Measurements from ENCODE around the gene SLC17A7.

SLC17A7 gene

DNA sequence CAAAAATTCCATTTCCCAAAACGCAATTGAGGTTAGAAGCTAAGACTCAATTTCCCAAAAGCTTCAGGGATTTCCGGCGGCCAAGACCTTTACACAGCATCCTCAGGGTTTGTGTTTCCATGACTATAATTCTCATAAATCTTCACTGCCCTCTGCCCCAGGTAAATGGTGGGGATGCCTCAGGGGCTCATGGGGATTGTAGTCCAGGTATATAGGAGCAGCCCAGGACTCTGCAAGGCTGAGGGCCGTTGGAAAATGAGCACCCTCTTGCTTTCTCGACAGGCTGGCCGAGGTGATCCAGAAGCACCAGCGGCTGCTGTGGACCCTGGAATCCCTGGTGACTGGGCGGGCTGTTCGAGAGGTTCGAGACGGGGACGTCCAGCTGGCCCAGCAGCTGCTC lies 18.1 kb upstream of the SLC17A7 start:
- Histone ChIP-seq H3K27me3 (ENCODE audit: control insufficient read depth in 1 of 2, insufficient read depth in 1 of 2, low read length in 2 of 2) (no peaks in the 10 kb centered on the region), H4K8ac (ENCODE audit: low read length) (no peak overlapping the region), H2AK5ac (ENCODE audit: low read length, severe bottlenecking) (no peak overlapping the region), H3K14ac (ENCODE audit: low read length in 2 of 2) (no peak overlapping the region), H2BK15ac (ENCODE audit: low read depth, poor library complexity, severe bottlenecking) (no peak overlapping the region), H3K79me1 (replicated peaks; ENCODE audit: low read length, poor library complexity, severe bottlenecking) (peaks cover 17% of the 10 kb centered on the region), H3K23ac (ENCODE audit: low read length in 2 of 2) (no peak overlapping the region), H3K18ac (ENCODE audit: low read depth in 1 of 2, low read length in 2 of 2) (no peak overlapping the region), H2BK5ac (ENCODE audit: low read depth, low read length, poor library complexity, severe bottlenecking) (no peak overlapping the region), H3K4me3 (ENCODE audit: insufficient read depth in 1 of 2, low read depth in 1 of 2, low read length in 2 of 2) (no peak overlapping the region), H2BK120ac (ENCODE audit: low read depth, low read length) (no peak overlapping the region), H2BK12ac (ENCODE audit: low read length in 2 of 2) (no peak overlapping the region), H3K4me2 (ENCODE audit: low read length, poor library complexity, severe bottlenecking) (no peak overlapping the region), H3K4me1 (ENCODE audit: control insufficient read depth, insufficient read depth, low read depth, low read length) (peaks cover 1% of the 10 kb centered on the region), H3K9me3 (ENCODE audit: control insufficient read depth, low read length) (no peaks in the 10 kb centered on the region), H3K27ac (ENCODE audit: low read length, poor library complexity, severe bottlenecking) (no peak overlapping the region), H4K91ac (ENCODE audit: low read length) (peak overlapping the region; percentile 68), H3K36me3 (ENCODE audit: control insufficient read depth in 1 of 2, insufficient read depth in 2 of 2, low read depth in 1 of 2, low read length in 2 of 2) (peaks cover 3 to 30% of the 10 kb centered on the region in 2 experiments), H3K4ac (ENCODE audit: low read depth in 1 of 2, low read length in 2 of 2) (no peak overlapping the region), H2AFZ (ENCODE audit: low read depth, low read length) (no peak overlapping the region), H3K9ac (ENCODE audit: low read length) (no peak overlapping the region)
- 96% methylated on average over 10 of the region's 12 CpGs for WGBS
- no peak for DNase-seq

DNA sequence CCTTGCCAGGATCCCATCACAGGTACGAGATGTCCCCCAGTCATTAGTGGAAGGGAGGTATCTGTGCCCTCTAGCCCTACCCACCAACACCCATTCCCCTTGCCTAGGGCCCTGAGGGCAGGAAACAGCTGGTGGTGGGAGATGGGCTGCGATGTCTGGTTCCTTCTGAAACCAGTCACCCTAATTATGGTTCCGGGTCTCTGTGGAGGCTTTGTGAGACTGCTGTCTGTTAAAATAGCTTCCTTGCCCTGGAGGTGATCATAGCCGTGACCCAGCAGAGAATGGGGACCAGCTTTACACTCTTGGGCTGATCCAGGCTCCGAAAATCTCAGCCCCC lies 17.2 kb upstream of the SLC17A7 start:
- no peaks in the 10 kb centered on the region for H3K27me3 ChIP-seq (ENCODE audit: control insufficient read depth in 1 of 2, insufficient read depth in 1 of 2, low read length in 2 of 2)
- peaks cover 6% of the 10 kb centered on the region for H3K4me1 ChIP-seq (ENCODE audit: control insufficient read depth, insufficient read depth, low read depth, low read length)
- H2AFZ ChIP-seq (ENCODE audit: low read depth, low read length) = no peak overlapping the region
- peak overlapping the region; percentile 76 for H3K9ac ChIP-seq (ENCODE audit: low read length)
- WGBS = 98% methylated on average over 5 of the region's 5 CpGs
- no peak overlapping the region for H3K4me3 ChIP-seq (ENCODE audit: insufficient read depth in 1 of 2, low read depth in 1 of 2, low read length in 2 of 2)
- no peak overlapping the region for H4K8ac ChIP-seq (ENCODE audit: low read length)
- H3K23ac ChIP-seq (ENCODE audit: low read length in 2 of 2) = no peak overlapping the region
- H2BK12ac ChIP-seq (ENCODE audit: low read length in 2 of 2) = no peak overlapping the region
- H2BK15ac ChIP-seq (ENCODE audit: low read depth, poor library complexity, severe bottlenecking) = no peak overlapping the region
- H3K4ac ChIP-seq (ENCODE audit: low read depth in 1 of 2, low read length in 2 of 2) = no peak overlapping the region
- no peak for DNase-seq
- no peak overlapping the region for H2BK5ac ChIP-seq (ENCODE audit: low read depth, low read length, poor library complexity, severe bottlenecking)
- H3K79me1 ChIP-seq (replicated peaks; ENCODE audit: low read length, poor library complexity, severe bottlenecking) = peaks cover 24% of the 10 kb centered on the region
- H3K4me2 ChIP-seq (ENCODE audit: low read length, poor library complexity, severe bottlenecking) = no peak overlapping the region
- no peak overlapping the region for H3K14ac ChIP-seq (ENCODE audit: low read length in 2 of 2)
- no peak overlapping the region for H2AK5ac ChIP-seq (ENCODE audit: low read length, severe bottlenecking)
- no peaks in the 10 kb centered on the region for H3K9me3 ChIP-seq (ENCODE audit: control insufficient read depth, low read length)
- no peak overlapping the region for H3K27ac ChIP-seq (ENCODE audit: low read length, poor library complexity, severe bottlenecking)
- H3K18ac ChIP-seq (ENCODE audit: low read depth in 1 of 2, low read length in 2 of 2) = no peak overlapping the region
- H3K36me3 ChIP-seq (ENCODE audit: control insufficient read depth in 1 of 2, insufficient read depth in 2 of 2, low read depth in 1 of 2, low read length in 2 of 2) = peaks cover 3 to 22% of the 10 kb centered on the region in 2 experiments
- H2BK120ac ChIP-seq (ENCODE audit: low read depth, low read length) = no peak overlapping the region
- H4K91ac ChIP-seq (ENCODE audit: low read length) = no peak overlapping the region

DNA sequence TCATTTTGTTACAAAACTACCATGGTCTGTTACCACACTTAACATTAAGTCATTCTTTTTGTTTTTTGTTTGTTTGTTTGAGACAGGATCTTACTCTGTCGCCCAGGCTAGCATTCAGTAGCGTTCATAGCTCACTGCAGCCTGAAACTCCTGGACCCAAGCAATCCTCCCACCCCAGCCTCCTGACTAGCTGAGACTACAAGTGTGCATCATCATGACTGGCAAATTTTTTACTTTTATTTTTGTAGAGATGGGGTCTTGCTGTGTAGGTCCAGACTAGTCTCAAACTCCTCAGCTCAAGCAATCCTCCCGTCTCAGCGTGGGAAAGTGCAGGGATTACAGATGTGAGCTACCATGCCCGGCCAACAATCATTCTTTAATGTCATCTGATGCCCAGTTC lies 15.0 kb upstream of the SLC17A7 start:
- no peak overlapping the region for H2BK5ac ChIP-seq (ENCODE audit: low read depth, low read length, poor library complexity, severe bottlenecking)
- H3K4me1 ChIP-seq (ENCODE audit: control insufficient read depth, insufficient read depth, low read depth, low read length) = peaks cover 6% of the 10 kb centered on the region
- H3K18ac ChIP-seq (ENCODE audit: low read depth in 1 of 2, low read length in 2 of 2) = no peak overlapping the region
- no peak overlapping the region for H4K8ac ChIP-seq (ENCODE audit: low read length)
- no peak overlapping the region for H3K4me2 ChIP-seq (ENCODE audit: low read length, poor library complexity, severe bottlenecking)
- no peak overlapping the region for H2AFZ ChIP-seq (ENCODE audit: low read depth, low read length)
- no peaks in the 10 kb centered on the region for H3K27me3 ChIP-seq (ENCODE audit: control insufficient read depth in 1 of 2, insufficient read depth in 1 of 2, low read length in 2 of 2)
- H3K9me3 ChIP-seq (ENCODE audit: control insufficient read depth, low read length) = no peaks in the 10 kb centered on the region
- WGBS = 96% methylated on average over 5 of the region's 5 CpGs
- no peak overlapping the region for H4K91ac ChIP-seq (ENCODE audit: low read length)
- H2BK15ac ChIP-seq (ENCODE audit: low read depth, poor library complexity, severe bottlenecking) = no peak overlapping the region
- no peak overlapping the region for H2BK120ac ChIP-seq (ENCODE audit: low read depth, low read length)
- H2AK5ac ChIP-seq (ENCODE audit: low read length, severe bottlenecking) = no peak overlapping the region
- H3K23ac ChIP-seq (ENCODE audit: low read length in 2 of 2) = no peak overlapping the region
- DNase-seq = no peak
- H3K9ac ChIP-seq (ENCODE audit: low read length) = peak overlapping the region; percentile 79
- no peak overlapping the region for H3K4me3 ChIP-seq (ENCODE audit: insufficient read depth in 1 of 2, low read depth in 1 of 2, low read length in 2 of 2)
- no peak overlapping the region for H3K14ac ChIP-seq (ENCODE audit: low read length in 2 of 2)
- no peak overlapping the region for H2BK12ac ChIP-seq (ENCODE audit: low read length in 2 of 2)
- no peak overlapping the region for H3K4ac ChIP-seq (ENCODE audit: low read depth in 1 of 2, low read length in 2 of 2)
- peaks cover 24% of the 10 kb centered on the region for H3K79me1 ChIP-seq (replicated peaks; ENCODE audit: low read length, poor library complexity, severe bottlenecking)
- peaks cover 3 to 12% of the 10 kb centered on the region in 2 experiments for H3K36me3 ChIP-seq (ENCODE audit: control insufficient read depth in 1 of 2, insufficient read depth in 2 of 2, low read depth in 1 of 2, low read length in 2 of 2)
- H3K27ac ChIP-seq (ENCODE audit: low read length, poor library complexity, severe bottlenecking) = no peak overlapping the region

DNA sequence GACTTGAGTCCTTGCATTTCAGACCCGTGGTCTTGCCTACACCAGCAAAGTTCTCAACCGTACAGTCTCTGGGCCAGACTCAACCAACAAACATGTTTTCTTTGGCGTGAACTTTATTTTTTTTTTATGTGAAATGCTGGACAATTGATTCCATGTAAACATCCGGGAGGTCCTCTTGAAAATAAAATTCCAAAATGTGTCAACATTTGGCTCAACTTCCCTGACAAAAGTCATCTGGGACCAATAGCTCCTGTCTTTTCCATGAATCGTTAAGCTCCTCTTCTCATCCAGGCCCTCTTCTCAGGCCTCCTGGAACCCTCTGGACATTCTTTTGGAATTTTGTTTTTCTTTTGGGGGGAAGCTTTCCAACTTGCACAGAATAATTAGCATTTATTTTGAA lies 14.4 kb upstream of the SLC17A7 start:
- Histone ChIP-seq H3K27ac (ENCODE audit: low read length, poor library complexity, severe bottlenecking) (no peak overlapping the region), H3K79me1 (replicated peaks; ENCODE audit: low read length, poor library complexity, severe bottlenecking) (peaks cover 24% of the 10 kb centered on the region), H2AFZ (ENCODE audit: low read depth, low read length) (no peak overlapping the region), H3K9me3 (ENCODE audit: control insufficient read depth, low read length) (no peaks in the 10 kb centered on the region), H3K36me3 (ENCODE audit: control insufficient read depth in 1 of 2, insufficient read depth in 2 of 2, low read depth in 1 of 2, low read length in 2 of 2) (peaks cover 3 to 11% of the 10 kb centered on the region in 2 experiments), H3K4me1 (ENCODE audit: control insufficient read depth, insufficient read depth, low read depth, low read length) (peaks cover 6% of the 10 kb centered on the region), H2BK12ac (ENCODE audit: low read length in 2 of 2) (no peak overlapping the region), H3K4me2 (ENCODE audit: low read length, poor library complexity, severe bottlenecking) (no peak overlapping the region), H3K23ac (ENCODE audit: low read length in 2 of 2) (no peak overlapping the region), H3K14ac (ENCODE audit: low read length in 2 of 2) (no peak overlapping the region), H3K27me3 (ENCODE audit: control insufficient read depth in 1 of 2, insufficient read depth in 1 of 2, low read length in 2 of 2) (no peaks in the 10 kb centered on the region), H2BK120ac (ENCODE audit: low read depth, low read length) (no peak overlapping the region), H2BK15ac (ENCODE audit: low read depth, poor library complexity, severe bottlenecking) (no peak overlapping the region), H3K4me3 (ENCODE audit: insufficient read depth in 1 of 2, low read depth in 1 of 2, low read length in 2 of 2) (no peak overlapping the region), H3K18ac (ENCODE audit: low read depth in 1 of 2, low read length in 2 of 2) (no peak overlapping the region), H2BK5ac (ENCODE audit: low read depth, low read length, poor library complexity, severe bottlenecking) (no peak overlapping the region), H3K9ac (ENCODE audit: low read length) (peak overlapping the region; percentile 79), H2AK5ac (ENCODE audit: low read length, severe bottlenecking) (no peak overlapping the region), H4K8ac (ENCODE audit: low read length) (no peak overlapping the region), H3K4ac (ENCODE audit: low read depth in 1 of 2, low read length in 2 of 2) (no peak overlapping the region), H4K91ac (ENCODE audit: low read length) (no peak overlapping the region)
- no peak for DNase-seq
- WGBS = 96% methylated on average over 5 of the region's 5 CpGs
